Keratinocyte (primary cell): ENCODE data around the gene LSP1.

Experiments used
- EZH2 ChIP-seq: IDR thresholded peaks from one replicate; pipeline ENCODE4 v1.6.1; 2012; ENCODE audit warnings: inconsistent platforms, mild to moderate bottlenecking, low read length, moderate library complexity
- TF ChIP-seq, protein P1 (sequence below), 3 experiments: IDR thresholded peaks in 1 of 3; conservative IDR thresholded peaks in 1 of 3; optimal IDR thresholded peaks in 1 of 3; 2 replicates in 2 of 3; 3 replicates in 1 of 3; pipeline versions ENCODE3 to v1.5.1; 2011; ENCODE audit warnings: low read length in 3 of 3, mild to moderate bottlenecking in 3 of 3, moderate library complexity in 2 of 3, control low read depth in 1 of 3, inconsistent platforms in 1 of 3; ENCODE audit not compliant: insufficient read depth in 2 of 3; ENCODE audit errors: extremely low read depth in 1 of 3

DNA sequence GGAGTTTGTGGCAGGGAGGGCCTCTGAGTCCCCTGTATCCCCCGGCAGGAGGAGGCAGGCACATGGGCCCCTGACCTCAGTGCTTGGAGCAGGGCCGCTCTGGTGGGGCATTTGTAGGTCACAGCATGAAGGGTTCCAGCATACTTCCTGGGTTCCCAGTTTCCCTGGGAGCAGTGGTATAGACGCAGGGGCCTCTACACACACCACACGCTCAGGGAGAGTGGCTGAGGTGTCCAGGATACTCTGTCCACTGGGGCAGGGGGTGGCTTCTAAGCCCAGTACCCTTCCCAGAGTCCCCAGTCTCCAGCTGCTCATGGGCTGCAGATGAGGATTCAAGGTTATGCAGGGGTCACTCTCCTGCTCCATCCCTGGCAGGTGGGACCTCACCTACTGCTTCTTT lies 6.1 kb downstream of the LSP1 start:
- TF ChIP-seq, protein P1, sequence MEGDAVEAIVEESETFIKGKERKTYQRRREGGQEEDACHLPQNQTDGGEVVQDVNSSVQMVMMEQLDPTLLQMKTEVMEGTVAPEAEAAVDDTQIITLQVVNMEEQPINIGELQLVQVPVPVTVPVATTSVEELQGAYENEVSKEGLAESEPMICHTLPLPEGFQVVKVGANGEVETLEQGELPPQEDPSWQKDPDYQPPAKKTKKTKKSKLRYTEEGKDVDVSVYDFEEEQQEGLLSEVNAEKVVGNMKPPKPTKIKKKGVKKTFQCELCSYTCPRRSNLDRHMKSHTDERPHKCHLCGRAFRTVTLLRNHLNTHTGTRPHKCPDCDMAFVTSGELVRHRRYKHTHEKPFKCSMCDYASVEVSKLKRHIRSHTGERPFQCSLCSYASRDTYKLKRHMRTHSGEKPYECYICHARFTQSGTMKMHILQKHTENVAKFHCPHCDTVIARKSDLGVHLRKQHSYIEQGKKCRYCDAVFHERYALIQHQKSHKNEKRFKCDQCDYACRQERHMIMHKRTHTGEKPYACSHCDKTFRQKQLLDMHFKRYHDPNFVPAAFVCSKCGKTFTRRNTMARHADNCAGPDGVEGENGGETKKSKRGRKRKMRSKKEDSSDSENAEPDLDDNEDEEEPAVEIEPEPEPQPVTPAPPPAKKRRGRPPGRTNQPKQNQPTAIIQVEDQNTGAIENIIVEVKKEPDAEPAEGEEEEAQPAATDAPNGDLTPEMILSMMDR (optimal IDR thresholded peaks at IDR 0.05 in 1 of 3, IDR thresholded peaks at IDR 0.05 in 1 of 3, conservative IDR thresholded peaks at IDR 0.05 in 1 of 3; ENCODE audit: extremely low read depth in 1 of 3, insufficient read depth in 2 of 3, low read length in 3 of 3), result no peak
- TF ChIP-seq EZH2, result no peak
